HPDE6-E6E7 (cell line): ENCODE results near the gene CD8B.
"Not testable (repeated sequence)": the region's sequence is repeated elsewhere in the genome, so short reads cannot be mapped to it uniquely, and the experiment has no call there.

Experiments
- DNase-seq: peaks from one replicate; pipeline ENCODE4 v3.0.0; 2011; ENCODE audit warnings: missing footprints; ENCODE audit errors: extremely low spot score

Gene CD8B

DNA sequence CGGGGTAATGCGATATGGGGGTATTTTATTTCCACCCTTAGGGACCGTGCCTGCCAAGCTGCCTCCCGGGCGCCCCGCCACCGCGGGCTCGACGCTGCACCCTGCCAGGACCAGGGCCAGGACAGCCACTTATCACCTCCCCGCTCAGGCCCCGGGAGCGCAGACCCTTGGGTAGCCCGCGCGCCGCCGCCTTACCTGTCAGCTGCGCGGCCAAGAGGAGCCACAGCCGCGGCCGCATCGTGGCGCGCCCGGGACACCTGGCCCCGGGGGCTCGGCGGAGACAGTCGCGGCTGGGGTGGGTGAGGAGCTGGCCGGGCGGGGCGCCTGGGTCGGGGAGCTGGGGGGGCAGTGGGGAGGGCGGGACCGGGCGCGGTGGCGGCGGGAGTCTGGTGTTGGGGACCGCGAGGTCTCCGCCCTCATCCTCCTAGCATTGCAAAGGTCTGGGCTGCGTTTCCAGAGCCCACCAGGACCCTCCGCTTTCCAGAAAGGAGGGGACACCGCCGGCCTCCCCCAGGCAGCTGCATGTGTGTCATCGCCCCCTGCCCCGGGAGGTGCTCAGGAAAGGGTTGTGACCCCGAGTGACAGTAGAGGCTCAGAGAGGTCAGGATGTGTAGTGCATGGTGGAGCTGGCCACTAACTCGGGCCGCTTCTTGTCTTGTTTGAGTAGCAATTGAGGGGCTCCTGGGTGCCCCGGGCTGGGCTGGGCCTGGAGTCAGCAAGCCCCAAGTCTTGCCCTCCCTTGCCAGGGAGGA lies at the start of gene CD8B:
TSS of gene CD8B (minus strand) at position 259 of the 752 bp plus-strand sequence. CDS start at position 238, 21 bp downstream.
- not testable (repeated sequence) for DNase-seq

DNA sequence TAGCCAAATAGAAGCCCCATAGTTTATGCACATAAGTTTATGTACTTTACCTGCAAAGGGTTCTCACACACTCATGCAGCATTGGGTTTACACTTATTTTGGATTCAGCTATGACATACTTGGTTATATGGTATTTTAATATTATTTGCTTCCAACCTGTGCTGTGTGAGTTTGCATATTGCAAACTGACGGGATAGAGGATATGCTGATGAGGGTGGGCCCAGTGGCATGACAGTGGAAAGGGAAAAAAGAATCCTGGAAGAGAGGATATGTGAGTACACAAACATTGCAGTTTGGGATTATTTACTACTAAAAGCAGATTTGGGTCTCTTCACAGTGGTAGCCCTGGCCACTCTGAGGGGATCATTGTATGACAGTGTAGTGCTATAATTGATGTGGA lies 44.2 kb upstream of the CD8B start:
- not testable (repeated sequence) for DNase-seq

DNA sequence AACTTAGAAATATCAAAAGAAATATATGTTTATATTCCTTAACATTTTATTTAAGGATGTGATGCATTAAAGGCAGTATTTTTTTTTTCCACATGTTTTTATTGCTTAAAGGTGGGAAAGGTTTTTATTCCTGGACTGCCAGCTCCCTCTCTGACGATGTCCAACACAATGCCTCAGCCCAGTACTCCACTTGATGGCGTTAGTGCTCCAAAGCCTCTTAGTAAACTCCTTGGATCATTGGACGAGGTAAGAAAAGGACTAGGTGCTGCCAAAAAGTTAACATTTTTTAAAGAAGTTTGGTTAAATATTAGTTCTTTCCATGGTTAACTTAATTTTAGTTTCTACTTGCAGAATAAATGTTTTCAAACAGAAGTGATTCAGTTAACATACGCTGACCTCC lies 39.0 kb upstream of the CD8B start:
- DNase-seq: not testable (repeated sequence)

DNA sequence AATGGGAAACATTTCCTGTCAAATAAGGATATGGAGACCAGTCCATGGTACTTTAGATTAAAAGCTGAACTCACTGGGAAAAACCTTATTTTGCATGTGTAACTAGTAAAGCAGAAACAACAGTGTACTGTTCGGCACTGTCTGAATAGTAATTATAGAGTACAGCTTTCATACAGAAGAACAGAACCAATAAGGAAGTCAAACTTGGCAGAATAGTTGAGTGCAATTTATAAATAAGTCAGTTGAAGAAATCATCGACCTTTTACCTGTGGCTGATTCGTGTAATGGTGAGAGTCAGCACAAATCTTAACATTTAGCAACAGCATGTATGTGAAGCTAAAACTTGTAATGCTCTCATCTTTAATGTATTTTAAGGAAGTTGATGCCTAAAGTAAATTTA lies 24.3 kb upstream of the CD8B start:
- not testable (repeated sequence) for DNase-seq

DNA sequence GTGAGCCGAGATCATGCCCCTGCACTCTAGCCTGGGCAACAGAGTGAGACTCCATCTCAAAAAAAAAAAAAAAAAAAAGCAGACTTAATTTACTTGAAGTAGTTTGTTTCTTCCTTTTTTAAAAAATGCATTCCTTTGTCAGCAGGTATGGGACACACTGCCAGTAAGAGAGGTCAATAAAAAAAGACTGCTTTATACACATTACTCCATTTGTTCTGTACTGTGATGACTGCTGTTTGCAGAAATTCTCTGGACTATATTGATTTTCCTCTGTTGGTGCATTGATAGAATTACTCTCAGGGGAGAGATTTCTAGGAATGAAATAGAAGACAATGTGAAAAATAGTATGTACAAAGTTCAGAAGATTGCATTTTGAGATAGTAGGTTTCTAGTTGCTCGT lies 21.2 kb upstream of the CD8B start:
- DNase-seq: not testable (repeated sequence)

DNA sequence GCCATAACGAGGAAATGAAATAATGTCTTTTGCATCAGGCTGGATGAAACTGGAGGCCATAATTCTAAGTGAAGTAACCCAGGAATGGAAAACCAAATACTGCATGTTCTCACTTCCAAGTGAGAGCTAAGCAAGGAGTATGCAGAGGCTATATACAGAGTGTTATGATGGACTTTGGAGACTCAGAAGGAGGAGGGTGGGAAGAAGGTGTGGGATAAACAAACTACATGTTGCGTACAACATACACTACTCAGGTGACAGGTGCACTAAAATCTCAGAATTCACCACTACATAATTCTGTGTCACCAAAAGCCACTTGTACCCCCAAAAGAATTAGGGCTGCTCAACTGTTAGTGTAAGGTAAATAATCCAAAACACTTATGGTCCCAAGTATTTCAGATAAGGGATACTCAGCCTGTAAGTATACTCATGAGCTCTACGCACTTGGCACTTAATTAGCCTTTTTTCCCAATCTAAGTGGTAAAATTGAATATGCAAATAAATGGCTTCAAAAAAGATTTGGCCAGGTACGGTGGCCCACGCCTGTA lies 20.5 kb upstream of the CD8B start:
- DNase-seq: not testable (repeated sequence)

DNA sequence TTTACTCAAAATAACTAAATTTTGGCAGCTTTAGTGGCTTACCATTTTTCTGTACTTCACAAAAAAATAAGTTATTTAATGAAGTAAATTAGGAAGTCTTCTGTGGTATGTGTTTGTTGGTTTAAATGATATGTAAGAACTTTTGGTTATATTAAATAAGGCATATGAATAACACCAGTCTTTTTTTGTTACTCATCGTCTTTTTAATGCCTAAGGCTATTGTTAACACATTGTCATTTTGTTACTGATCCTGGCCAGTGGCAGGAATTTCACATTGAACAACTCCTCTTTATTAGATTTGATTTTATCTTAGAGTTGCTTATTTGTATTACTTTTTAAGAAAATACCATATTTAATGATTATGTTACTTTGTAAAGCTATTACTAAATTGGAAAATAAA lies 17.3 kb upstream of the CD8B start:
- not testable (repeated sequence) for DNase-seq

DNA sequence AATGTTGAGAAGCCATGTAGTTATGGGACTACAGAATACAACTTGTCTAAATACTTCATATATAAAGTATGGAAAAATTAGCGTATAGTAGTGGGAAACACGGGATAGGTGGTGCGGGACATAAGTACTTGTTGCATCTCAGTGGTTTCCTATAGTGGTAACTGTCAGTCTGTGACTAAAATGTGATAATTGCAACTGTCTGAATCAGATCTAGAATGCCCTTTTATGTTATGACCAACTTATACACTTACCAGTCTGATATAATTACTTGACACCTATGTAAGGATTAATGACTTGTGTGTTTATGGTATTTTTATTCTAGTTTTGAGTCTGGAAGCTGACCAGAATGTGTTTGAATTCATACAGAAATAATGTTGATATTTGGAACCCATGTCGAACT lies 9.3 kb upstream of the CD8B start:
- not testable (repeated sequence) for DNase-seq

DNA sequence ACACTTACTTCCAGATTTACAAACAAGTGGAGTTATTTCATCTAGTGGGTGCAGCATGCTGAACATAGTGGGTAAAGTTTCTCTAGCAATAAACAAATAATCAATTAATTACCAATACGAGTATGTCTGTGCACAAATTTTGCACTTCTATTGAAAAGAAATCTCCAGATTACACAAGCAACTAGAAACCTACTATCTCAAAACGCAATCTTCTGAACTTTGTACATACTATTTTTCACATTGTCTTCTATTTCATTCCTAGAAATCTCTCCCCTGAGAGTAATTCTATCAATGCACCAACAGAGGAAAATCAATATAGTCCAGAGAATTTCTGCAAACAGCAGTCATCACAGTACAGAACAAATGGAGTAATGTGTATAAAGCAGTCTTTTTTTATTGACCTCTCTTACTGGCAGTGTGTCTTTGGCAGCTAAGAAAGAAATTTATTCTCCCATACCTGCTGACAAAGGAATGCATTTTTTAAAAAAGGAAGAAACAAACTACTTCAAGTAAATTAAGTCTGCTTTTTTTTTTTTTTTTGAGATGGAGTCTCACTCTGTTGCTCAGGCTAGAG lies 7.3 kb upstream of the CD8B start:
- not testable (repeated sequence) for DNase-seq

DNA sequence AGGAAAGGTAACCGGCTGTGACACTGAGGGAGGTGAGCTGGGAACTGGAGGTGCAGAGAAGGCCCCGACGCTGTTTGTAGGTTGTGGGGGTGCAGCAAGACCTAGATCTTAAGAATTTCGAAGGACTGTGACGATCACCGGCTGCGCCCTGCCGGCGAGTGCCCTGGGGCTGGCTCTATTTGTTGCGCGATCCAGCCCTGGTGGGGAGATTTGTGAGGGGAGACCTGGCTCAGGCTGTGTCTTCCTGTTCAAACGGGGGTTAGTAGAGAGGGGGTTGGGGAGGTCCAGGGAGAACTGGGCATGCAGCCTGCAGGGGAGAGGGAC lies 656 bp upstream of the CD8B start:
- DNase-seq: not testable (repeated sequence)

DNA sequence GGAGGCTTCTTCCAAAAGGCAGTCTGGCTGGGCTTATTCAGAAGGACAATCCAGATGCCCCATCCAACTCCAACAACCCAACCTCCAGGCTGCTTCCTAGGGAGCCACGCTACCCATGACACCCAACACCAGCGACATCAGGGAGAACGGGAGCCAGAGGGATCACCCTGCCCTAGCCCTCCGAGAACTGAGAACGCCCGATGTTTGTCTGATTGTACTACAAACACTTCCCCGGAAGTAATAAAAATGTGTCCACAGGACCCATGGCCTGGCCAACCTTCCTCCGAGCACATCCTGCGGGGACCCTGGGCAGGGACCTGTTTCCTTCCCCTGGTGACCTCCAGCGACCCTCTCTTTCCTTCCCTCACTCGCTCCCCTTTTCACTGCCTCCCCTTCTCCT lies 511 bp downstream of the CD8B start:
- not testable (repeated sequence) for DNase-seq

DNA sequence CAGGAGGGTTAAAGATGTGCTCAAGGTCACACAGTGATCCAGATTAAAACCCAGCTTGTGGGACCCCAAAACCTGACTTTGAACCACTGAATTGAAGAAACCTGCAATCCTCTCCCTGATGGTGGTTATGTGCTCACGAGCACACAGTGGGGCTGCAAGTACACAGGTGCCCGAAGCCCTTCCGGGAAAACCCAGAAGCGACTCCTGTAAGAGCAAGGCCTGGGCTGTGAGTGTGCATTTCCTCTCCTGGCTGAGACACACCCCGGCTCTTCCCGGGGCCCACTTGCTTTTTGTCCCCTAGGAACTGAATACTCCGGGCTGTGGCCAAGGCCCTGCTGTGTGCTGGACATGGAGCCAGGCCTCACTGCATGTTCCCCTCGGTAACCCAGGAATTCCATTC lies 1.1 kb downstream of the CD8B start:
- DNase-seq: not testable (repeated sequence)

DNA sequence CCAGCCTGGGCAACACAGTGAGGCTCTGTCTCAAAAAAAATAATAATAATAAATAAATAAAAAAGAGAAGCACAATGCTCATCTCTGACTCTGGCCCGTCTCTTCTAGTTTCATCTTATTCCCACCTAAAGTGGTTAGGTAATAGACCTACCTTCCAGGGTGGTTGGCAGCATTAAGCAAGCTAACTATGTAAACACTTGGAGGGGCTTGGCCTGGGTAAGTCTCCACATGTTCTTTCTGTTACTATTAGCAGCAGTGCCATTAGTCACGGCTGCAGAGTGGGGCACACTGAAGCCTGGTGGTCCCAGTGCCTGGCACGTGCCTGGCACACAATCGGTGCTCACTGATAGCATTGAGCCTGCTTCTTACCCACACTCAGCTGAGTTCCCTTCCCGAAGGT lies 4.0 kb downstream of the CD8B start:
- DNase-seq: not testable (repeated sequence)

DNA sequence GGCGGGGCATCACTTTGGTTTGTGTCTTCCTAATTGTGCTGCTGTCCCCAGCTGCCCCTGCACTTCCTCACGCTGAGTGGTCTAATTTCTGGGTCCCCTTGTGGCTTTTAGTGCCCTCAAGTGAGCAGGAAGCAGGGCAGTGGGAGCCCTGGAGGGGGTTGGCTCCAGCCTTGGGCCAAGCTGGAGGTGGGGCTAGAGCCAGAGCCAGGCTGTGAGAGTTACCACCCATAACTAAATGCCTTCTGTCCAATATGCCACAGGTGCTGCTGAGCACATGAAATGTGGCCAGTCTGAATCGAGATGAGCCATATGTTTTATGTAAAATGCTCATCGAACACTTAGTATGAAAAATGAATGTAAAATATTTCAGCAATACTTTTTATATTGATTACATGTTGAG lies 5.2 kb downstream of the CD8B start:
- DNase-seq: not testable (repeated sequence)

DNA sequence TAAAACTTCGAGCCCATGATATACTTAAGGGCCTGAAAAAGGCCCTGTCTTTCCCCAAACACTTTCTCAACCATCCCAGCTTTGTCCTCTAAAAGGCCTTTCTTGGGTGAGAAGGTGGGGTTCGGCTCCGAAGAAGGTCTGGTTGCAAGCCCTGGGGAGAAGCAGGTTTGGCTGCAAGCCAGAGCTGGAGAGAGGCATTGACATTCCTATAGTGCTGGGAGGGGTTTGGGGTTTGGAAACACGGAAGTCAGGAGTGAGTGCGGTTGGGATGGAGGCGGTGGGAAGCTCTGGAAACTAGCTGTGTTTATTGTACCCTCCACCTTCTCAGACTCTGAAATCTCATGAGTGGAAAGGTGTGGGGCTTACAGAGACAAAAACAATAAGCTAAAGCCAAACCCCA lies 5.7 kb downstream of the CD8B start:
- not testable (repeated sequence) for DNase-seq

DNA sequence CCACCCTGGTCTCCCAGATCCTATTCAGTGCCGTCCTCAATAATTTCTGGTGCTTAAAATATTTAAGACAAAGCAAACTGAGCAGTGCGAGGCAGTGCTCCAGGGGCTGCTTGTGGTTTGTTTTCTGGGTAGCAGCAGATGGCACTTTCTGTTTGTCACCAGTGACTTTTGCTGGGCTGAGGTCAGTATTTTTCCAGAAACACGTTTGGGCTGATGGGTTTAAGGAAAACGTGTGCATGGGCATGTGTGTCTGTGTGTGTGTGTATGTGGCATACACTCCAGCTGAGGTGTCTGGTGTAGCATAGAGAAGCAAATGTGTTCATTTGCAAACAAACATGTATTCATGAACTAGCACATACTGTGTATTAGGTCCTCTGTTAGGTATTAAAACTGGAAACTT lies 10.1 kb downstream of the CD8B start:
- not testable (repeated sequence) for DNase-seq

DNA sequence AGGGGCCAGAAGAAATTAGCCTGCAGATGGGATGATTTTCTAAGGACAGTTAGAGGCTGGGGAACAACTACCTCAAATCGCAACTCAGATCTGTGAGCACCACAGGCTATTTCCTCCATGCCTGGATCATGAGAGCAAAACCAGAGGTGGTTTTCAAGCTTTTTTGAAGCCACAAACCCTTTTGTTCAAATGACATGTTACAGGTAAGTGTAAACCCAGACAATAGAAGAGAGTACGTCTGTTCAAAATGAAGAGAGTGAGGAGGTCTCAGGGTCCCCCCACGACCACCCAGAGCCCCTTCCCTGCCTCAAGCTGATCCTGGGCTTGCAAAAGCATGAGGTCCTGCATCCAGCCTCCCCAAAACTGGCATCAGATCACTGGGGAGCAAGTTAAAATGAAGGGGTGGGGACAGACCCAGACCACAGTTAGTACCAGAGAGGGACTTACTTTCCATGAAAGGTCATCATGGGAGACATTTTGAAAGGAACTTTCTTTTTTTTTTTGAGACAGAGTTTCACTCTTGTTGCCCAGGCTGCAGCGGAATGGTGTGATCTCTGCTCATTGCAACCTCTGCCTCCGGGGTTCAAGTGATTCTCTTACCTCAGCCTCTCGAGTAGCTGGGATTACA lies 19.0 kb downstream of the CD8B start:
- DNase-seq: not testable (repeated sequence)

DNA sequence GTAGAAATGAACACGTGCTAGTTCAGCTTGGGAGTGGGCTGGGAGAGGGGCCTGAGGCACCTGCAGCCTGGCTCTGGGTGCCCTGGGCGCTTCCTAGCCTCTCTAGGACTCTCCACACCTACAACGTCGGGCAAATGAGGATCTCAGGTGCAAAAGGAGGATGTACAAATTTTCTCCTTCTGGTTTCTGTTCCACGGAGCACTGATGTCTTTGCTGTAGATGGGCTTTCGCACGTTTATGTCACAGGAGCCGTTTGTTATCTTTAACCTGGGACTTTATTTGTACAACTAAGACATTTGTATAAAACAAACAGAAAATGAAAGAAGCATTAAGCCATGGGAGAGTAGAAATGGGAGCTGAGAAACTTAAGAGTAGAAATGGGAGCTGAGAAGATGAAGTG lies 20.4 kb downstream of the CD8B start:
- not testable (repeated sequence) for DNase-seq

DNA sequence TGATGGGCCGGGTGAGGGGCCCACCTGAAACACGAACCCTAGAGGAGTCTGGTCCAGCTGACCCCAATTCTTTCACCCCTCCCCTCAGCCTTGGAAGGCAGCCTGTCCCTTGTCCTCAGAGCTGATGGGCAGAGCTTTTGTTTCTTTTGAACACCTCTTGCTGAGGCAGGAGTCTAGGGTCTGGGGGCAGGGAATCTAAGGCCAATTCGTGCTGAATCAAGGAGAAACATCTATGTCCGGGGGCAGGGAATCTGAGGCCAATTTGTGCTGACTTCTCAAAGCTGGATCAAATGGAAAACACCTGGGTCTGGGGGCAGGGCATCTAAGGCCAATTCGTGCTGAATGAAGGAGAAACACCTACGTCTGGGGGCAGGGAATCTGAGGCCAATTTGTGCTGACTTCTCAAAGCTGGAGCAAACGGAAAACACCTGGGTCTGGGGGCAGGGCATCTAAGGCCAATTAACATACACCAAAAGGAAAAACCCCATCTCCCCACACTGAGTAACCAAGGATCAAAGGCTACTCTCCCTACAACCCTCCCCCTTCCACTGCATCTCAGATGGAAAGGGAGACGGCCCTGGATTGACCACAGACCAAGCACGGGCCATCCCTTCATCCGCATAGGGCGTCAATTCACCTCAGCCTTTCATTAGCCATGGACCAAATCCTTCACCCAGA lies 21.7 kb downstream of the CD8B start:
- DNase-seq: not testable (repeated sequence)

DNA sequence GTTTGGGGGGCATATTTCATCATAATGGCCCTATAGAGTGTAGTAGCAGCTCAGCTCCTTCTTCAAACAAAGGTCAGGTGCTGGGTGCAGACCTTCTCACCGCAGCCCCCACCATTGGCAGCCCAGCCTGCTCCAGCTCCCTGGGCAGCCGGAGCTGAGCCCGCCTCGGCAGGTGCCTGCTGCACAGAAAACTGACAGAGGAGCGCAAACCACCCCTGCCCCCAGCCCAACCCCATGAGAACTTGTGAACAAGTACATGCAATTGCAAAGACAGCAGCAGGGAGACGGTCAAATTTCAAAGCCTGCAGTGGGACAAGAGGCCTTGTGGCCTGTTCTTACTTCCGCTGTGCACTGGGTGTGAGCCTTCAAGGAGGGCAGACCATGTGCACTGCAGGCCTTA lies 22.2 kb downstream of the CD8B start:
- not testable (repeated sequence) for DNase-seq

DNA sequence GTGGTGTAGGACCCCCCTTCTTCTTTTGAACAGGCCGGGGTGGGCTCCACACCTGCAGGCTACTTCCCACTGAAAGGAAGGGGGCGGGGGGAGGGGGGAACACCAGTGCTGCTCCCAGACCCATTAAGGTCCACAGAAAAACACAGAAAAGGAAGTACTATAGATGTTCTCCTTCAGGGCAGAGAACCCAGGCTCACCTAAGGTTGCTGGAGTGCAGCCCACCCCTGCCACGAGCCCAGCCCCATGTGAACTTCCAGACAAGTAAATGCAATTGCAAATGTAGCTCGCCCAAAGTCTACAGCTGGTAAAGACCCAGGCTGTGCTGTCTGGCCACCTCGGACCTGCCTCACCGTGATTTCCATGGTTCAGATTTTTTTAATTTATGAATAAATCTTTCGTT lies 24.0 kb downstream of the CD8B start:
- not testable (repeated sequence) for DNase-seq
